IPS-20b (cell line): Measurements from ENCODE around the gene CYP2U1.
"Not testable (repeated sequence)": the region's sequence is repeated elsewhere in the genome, so short reads cannot be mapped to it uniquely, and the experiment has no call there.

Experiments
- H3K27ac ChIP-seq: one replicate; pipeline ENCODE4 v1.5.1; 2013; ENCODE audit warnings: low read length
- H3K27me3 ChIP-seq: 2 replicates; pipeline ENCODE4 v1.6.1; 2013; ENCODE audit warnings: mild to moderate bottlenecking, low read length, inconsistent platforms; ENCODE audit not compliant: insufficient read depth
- H3K36me3 ChIP-seq: 2 replicates; pipeline ENCODE4 v1.6.1; 2013; ENCODE audit warnings: low read depth, mild to moderate bottlenecking, inconsistent platforms, low read length, moderate library complexity; ENCODE audit not compliant: insufficient read depth
- H3K4me1 ChIP-seq: 2 replicates; pipeline ENCODE4 v1.6.1; 2013; ENCODE audit warnings: mild to moderate bottlenecking, control low read depth, inconsistent platforms, low read length, moderate library complexity; ENCODE audit not compliant: insufficient read depth
- H3K4me3 ChIP-seq: 2 replicates; pipeline ENCODE4 v1.5.1; 2013; ENCODE audit warnings: mild to moderate bottlenecking, low read length, inconsistent platforms
- H3K9ac ChIP-seq: 2 replicates; pipeline ENCODE4 v1.6.1; 2013; ENCODE audit warnings: low read depth, mild to moderate bottlenecking, inconsistent platforms, low read length, moderate library complexity
- H3K9me3 ChIP-seq: 2 replicates; pipeline ENCODE4 v1.6.1; 2013; ENCODE audit warnings: mild to moderate bottlenecking, low read depth, low read length, inconsistent platforms; ENCODE audit not compliant: insufficient read depth

Gene CYP2U1

GRCh38 chr4:107925713-107926112 lies 5.6 kb upstream of the CYP2U1 start:
- H3K4me1 ChIP-seq, H3K9ac ChIP-seq, H3K9me3 ChIP-seq, H3K27ac ChIP-seq, H3K4me3 ChIP-seq, H3K36me3 ChIP-seq: not testable (repeated sequence)
- peaks cover 12% of the 10 kb centered on the region for H3K27me3 ChIP-seq

DNA sequence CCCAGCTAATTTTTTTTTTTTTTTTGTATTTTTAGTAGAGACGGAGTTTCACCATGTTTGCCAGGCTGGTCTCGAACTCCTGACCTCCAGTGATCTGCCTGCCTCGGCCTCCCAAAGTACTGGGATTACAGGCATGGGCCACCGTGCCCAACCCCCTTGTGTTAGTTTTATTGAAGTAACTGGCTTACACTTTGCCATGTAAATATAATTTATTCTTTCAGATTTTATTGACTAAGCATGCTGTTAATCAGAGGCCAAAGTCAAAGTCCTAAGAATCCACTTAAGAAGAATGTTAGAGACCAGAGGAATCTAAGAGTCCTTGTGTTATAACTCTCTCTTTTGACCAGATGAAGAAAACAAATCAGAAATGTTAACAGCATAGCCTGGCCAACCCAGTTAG lies 4.5 kb upstream of the CYP2U1 start:
- H3K27me3 ChIP-seq, result peaks cover 20% of the 10 kb centered on the region
- not testable (repeated sequence) for H3K9ac ChIP-seq, H3K4me1 ChIP-seq, H3K4me3 ChIP-seq, H3K9me3 ChIP-seq, H3K36me3 ChIP-seq, H3K27ac ChIP-seq

- peak overlapping the region; percentile 89 for H3K4me3 ChIP-seq
- H3K27ac ChIP-seq, result no peak overlapping the region
- peak overlapping the region; percentile 72; the same call in 1 of the 2 replicates for H3K9ac ChIP-seq
- H3K27me3 ChIP-seq, result peaks cover 36% of the 10 kb centered on the region
- peaks cover 3% of the 10 kb centered on the region; the same call in 1 of the 2 replicates for H3K36me3 ChIP-seq
- H3K4me1 ChIP-seq, result peaks cover 10% of the 10 kb centered on the region; the same call in 1 of the 2 replicates
- no peaks in the 10 kb centered on the region for H3K9me3 ChIP-seq
Observed at GRCh38 chr4:107931775-107932321, 499 bp downstream of the CYP2U1 start.

GRCh38 chr4:107935246-107935645 lies 3.9 kb downstream of the CYP2U1 start:
- H3K27me3 ChIP-seq, result peaks cover 29% of the 10 kb centered on the region
- peaks cover 4% of the 10 kb centered on the region; the same call in 1 of the 2 replicates for H3K36me3 ChIP-seq
- no peak overlapping the region for H3K4me3 ChIP-seq
- no peaks in the 10 kb centered on the region for H3K9me3 ChIP-seq
- no peak overlapping the region for H3K27ac ChIP-seq
- peaks cover 10% of the 10 kb centered on the region; the same call in 1 of the 2 replicates for H3K4me1 ChIP-seq
- no peak overlapping the region for H3K9ac ChIP-seq

- H3K27ac ChIP-seq, result no peak overlapping the region
- no peak overlapping the region for H3K9ac ChIP-seq
- H3K9me3 ChIP-seq, result no peaks in the 10 kb centered on the region
- peaks cover 4% of the 10 kb centered on the region; the same call in 1 of the 2 replicates for H3K36me3 ChIP-seq
- no peak overlapping the region for H3K4me3 ChIP-seq
- H3K4me1 ChIP-seq, result peaks cover 5% of the 10 kb centered on the region; the same call in 1 of the 2 replicates
- H3K27me3 ChIP-seq, result peaks cover 14% of the 10 kb centered on the region
Observed at GRCh38 chr4:107937040-107937439, 5.7 kb downstream of the CYP2U1 start.

DNA sequence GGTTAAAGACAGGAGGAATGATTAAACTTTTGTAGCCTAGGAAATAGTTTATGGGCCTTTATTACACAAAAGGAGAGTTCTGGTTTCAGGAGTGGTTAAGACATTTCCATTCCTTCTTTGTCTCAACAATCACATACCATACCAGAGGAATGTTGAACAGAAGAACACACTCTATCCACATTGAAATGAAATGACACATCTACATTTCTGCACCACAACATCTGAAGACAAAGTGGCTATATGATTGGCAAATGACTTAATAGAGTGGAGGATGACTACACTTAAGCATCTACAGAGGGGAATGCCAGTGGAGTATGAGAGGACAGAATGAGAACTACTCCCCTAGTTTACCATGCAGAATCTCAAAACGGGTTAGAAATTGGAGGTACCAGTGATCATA lies 8.0 kb downstream of the CYP2U1 start:
- H3K27me3 ChIP-seq, result no peaks in the 10 kb centered on the region
- no peak overlapping the region for H3K4me3 ChIP-seq
- no peak overlapping the region for H3K27ac ChIP-seq
- peaks cover 4% of the 10 kb centered on the region; the same call in 1 of the 2 replicates for H3K36me3 ChIP-seq
- H3K9ac ChIP-seq, result no peak overlapping the region
- H3K4me1 ChIP-seq, result no peaks in the 10 kb centered on the region
- no peaks in the 10 kb centered on the region; the same call in 1 of the 2 replicates for H3K9me3 ChIP-seq

- H3K27me3 ChIP-seq, result no peaks in the 10 kb centered on the region
- H3K9ac ChIP-seq, result no peak overlapping the region
- H3K9me3 ChIP-seq, result no peaks in the 10 kb centered on the region; the same call in 1 of the 2 replicates
- H3K4me3 ChIP-seq, result no peak overlapping the region
- no peaks in the 10 kb centered on the region for H3K4me1 ChIP-seq
- peaks cover 29% of the 10 kb centered on the region; the same call in 1 of the 2 replicates for H3K36me3 ChIP-seq
- no peak overlapping the region for H3K27ac ChIP-seq
Observed at GRCh38 chr4:107945809-107946208, 14.5 kb downstream of the CYP2U1 start.

GRCh38 chr4:107950746-107951540 lies 19.6 kb downstream of the CYP2U1 start:
- Histone ChIP-seq H3K4me3 (no peak overlapping the region), H3K27ac (no peak overlapping the region), H3K9ac (no peak overlapping the region), H3K27me3 (no peaks in the 10 kb centered on the region), H3K9me3 (peaks cover 9% of the 10 kb centered on the region; the same call in 1 of the 2 replicates), H3K4me1 (no peaks in the 10 kb centered on the region), H3K36me3 (peaks cover 36% of the 10 kb centered on the region)

DNA sequence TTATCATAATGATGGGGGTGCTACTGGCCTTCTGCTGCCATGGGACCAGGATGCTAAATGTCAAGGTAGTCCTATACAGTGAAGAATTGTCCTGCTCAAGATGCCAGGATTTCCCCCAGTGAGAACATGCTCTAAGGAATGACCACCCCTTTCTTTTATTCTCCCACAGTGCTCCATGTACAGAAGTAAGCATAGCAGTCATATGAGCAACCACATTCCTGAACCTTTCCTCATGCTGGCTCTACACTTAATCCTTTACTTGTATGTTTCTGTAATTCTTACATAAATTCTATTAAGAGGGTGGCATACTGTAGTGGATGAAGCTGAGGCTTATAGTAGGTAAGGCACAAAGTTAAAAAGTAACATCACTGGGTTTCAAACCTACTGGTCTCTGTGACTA lies 20.2 kb downstream of the CYP2U1 start:
- Histone ChIP-seq H3K9me3 (peaks cover 15% of the 10 kb centered on the region; the same call in 1 of the 2 replicates), H3K4me3 (no peak overlapping the region), H3K27me3 (no peaks in the 10 kb centered on the region), H3K9ac (no peak overlapping the region), H3K4me1 (no peaks in the 10 kb centered on the region), H3K36me3 (peaks cover 30% of the 10 kb centered on the region), H3K27ac (no peak overlapping the region)

DNA sequence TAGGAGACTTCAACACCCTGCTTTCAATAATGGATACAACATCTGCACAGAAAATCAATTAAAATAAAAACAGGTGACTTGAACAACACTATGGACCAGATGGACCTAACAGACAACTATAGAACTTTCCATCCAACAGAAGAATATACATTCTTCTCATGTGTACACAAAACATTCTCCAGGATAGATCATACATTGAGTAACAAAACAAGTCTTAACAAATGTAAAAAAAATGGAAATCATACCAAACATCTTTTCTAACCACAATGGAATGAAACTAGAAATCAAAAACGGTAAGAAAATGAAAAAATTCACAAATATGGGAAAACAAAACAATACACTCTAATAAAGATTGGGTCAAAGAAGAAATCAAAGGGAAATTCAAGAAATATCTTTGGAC lies 24.7 kb downstream of the CYP2U1 start:
- Histone ChIP-seq H3K27me3 (no peaks in the 10 kb centered on the region), H3K4me1 (no peaks in the 10 kb centered on the region), H3K27ac (no peak overlapping the region), H3K9ac (no peak overlapping the region), H3K36me3 (peaks cover 10% of the 10 kb centered on the region), H3K9me3 (peaks cover 23% of the 10 kb centered on the region; the same call in 1 of the 2 replicates), H3K4me3 (no peak overlapping the region)

DNA sequence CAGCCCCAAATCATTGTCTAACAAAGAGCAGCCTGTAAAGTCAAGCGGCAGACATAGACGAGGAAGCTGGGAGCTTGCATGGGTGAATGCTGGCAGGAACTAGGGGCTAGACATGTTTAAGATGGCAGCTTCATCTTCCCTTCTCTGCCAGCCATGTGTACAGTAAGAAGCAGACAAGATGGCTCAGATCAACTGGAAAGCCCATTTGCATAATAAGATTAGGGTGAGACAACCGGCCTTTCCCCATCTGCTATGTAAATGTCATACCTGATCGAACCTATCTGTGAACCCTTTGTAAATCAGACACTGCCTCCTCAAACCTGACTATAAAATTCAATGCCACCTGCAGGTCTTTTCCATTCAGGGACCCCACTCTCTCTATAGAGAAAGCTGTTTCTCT lies 35.6 kb downstream of the CYP2U1 start:
- H3K36me3 ChIP-seq, result no peaks in the 10 kb centered on the region

DNA sequence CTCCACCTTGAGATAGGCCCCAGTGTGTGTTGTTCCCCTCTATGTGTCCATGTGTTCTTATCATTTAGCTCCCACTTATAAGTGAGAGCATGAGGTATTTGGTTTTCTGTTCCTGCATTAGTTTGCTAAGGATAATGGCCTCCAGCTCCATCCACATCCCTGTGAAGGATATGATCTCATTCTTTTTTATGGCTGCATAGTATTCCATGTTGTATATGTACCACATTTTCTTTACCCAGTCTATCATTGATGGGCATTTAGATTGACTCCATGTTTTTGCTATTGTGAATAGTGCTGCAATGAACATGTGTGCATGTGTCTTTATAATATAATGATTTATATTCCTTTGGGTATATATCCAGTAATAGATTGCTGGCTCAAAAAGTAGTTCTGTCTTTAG lies 36.2 kb downstream of the CYP2U1 start:
- not testable (repeated sequence) for H3K36me3 ChIP-seq

More for the DNA sequence above, 35.6 kb downstream of the CYP2U1 start:
- Histone ChIP-seq H3K27me3 (no peaks in the 10 kb centered on the region), H3K4me1 (no peaks in the 10 kb centered on the region), H3K27ac (no peak overlapping the region), H3K9ac (no peak overlapping the region), H3K4me3 (no peak overlapping the region), H3K9me3 (no peaks in the 10 kb centered on the region)

More for the DNA sequence above, 36.2 kb downstream of the CYP2U1 start:
- not testable (repeated sequence) for H3K27me3 ChIP-seq, H3K9ac ChIP-seq, H3K9me3 ChIP-seq, H3K27ac ChIP-seq, H3K4me1 ChIP-seq, H3K4me3 ChIP-seq
